Muscle layer of duodenum (tissue), 2 donors: Measurements from ENCODE around the gene SHC4.

Source experiments
- H3K27ac ChIP-seq: one replicate; pipeline ENCODE4 v1.7.0; 2013; ENCODE audit warnings: mild to moderate bottlenecking, low read length
- H3K27me3 ChIP-seq: one replicate; pipeline ENCODE4 v1.7.0; 2013; ENCODE audit warnings: low read depth, mild to moderate bottlenecking, control low read depth, low read length
- H3K36me3 ChIP-seq, 2 donors: one replicate each; pipeline ENCODE4 v1.7.0; 2013; ENCODE audit warnings: low read length in 2 of 2, control low read depth in 1 of 2, mild to moderate bottlenecking in 1 of 2; ENCODE audit not compliant: insufficient read depth in 2 of 2, control insufficient read depth in 1 of 2
- H3K4me1 ChIP-seq, 2 donors: one replicate each; pipeline ENCODE4 v1.7.0; 2013; ENCODE audit warnings: low read length in 2 of 2, mild to moderate bottlenecking in 2 of 2, control low read depth in 1 of 2, moderate library complexity in 1 of 2; ENCODE audit not compliant: insufficient read depth in 2 of 2, control insufficient read depth in 1 of 2
- H3K4me3 ChIP-seq, 2 donors: one replicate each; pipeline ENCODE4 v1.7.0; 2013; ENCODE audit warnings: low read length in 2 of 2, low read depth in 1 of 2, mild to moderate bottlenecking in 1 of 2
- H3K9me3 ChIP-seq, 2 donors: one replicate each; pipeline ENCODE4 v1.7.0; 2013; ENCODE audit warnings: low read length in 2 of 2, control low read depth in 1 of 2, mild to moderate bottlenecking in 1 of 2; ENCODE audit not compliant: control insufficient read depth in 1 of 2
- donor health status: healthy.

The SHC4 gene

GRCh38 chr15:48877630-48878595 is 85.8 kb downstream of the SHC4 start, which contains the start of gene EID1:
TSS of gene EID1 (plus strand) at chr15:48878134. CDS start at chr15:48878177, 43 bp downstream.
- H3K27ac ChIP-seq = peak within 1 kb of the TSS; percentile 90
- peaks cover 5 to 24% of the 10 kb centered on the region in 2 donors for H3K4me1 ChIP-seq
- no peaks in the 10 kb centered on the region for H3K9me3 ChIP-seq
- H3K36me3 ChIP-seq = no peaks in the 10 kb centered on the region
- H3K4me3 ChIP-seq = peak within 1 kb of the TSS; percentile 68 to 94
- H3K27me3 ChIP-seq = no peaks in the 10 kb centered on the region

- no peaks in the 10 kb centered on the region for H3K9me3 ChIP-seq
- no peak overlapping the region for H3K27ac ChIP-seq
- H3K4me3 ChIP-seq = no peak overlapping the region
- H3K36me3 ChIP-seq = no peaks in the 10 kb centered on the region
- peaks cover 5 to 24% of the 10 kb centered on the region in 2 donors for H3K4me1 ChIP-seq
- H3K27me3 ChIP-seq = no peaks in the 10 kb centered on the region
Observed at GRCh38 chr15:48876057-48876456, 87.7 kb downstream of the SHC4 start.

GRCh38 chr15:48875241-48875960 is 88.3 kb downstream of the SHC4 start:
- Histone ChIP-seq H3K9me3 (no peaks in the 10 kb centered on the region), H3K27ac (no peak overlapping the region), H3K36me3 (no peaks in the 10 kb centered on the region), H3K27me3 (no peaks in the 10 kb centered on the region), H3K4me1 (peaks cover 5 to 20% of the 10 kb centered on the region in 2 donors), H3K4me3 (no peak overlapping the region)

- Histone ChIP-seq H3K4me1 (no peaks in the 10 kb centered on the region), H3K4me3 (no peak overlapping the region), H3K27ac (no peak overlapping the region), H3K27me3 (no peaks in the 10 kb centered on the region), H3K9me3 (no peaks in the 10 kb centered on the region), H3K36me3 (no peaks in the 10 kb centered on the region)
Observed at GRCh38 chr15:48872632-48873031, 91.1 kb downstream of the SHC4 start.

- H3K36me3 ChIP-seq = no peaks in the 10 kb centered on the region
- no peaks in the 10 kb centered on the region for H3K27me3 ChIP-seq
- H3K4me3 ChIP-seq = no peak overlapping the region
- no peaks in the 10 kb centered on the region for H3K9me3 ChIP-seq
- no peaks in the 10 kb centered on the region for H3K4me1 ChIP-seq
- H3K27ac ChIP-seq = no peak overlapping the region
Observed at GRCh38 chr15:48871542-48871941, 92.2 kb downstream of the SHC4 start.

- no peaks in the 10 kb centered on the region for H3K4me1 ChIP-seq
- H3K27me3 ChIP-seq = no peaks in the 10 kb centered on the region
- H3K36me3 ChIP-seq = no peaks in the 10 kb centered on the region
Observed at GRCh38 chr15:48869966-48870365, 93.8 kb downstream of the SHC4 start.

GRCh38 chr15:48868536-48868935 is 95.2 kb downstream of the SHC4 start:
- Histone ChIP-seq H3K27ac (no peak overlapping the region), H3K4me1 (no peaks in the 10 kb centered on the region), H3K4me3 (no peak overlapping the region), H3K27me3 (no peaks in the 10 kb centered on the region), H3K9me3 (no peaks in the 10 kb centered on the region), H3K36me3 (no peaks in the 10 kb centered on the region)

More at GRCh38 chr15:48869966-48870365, 93.8 kb downstream of the SHC4 start:
- H3K27ac ChIP-seq = no peak overlapping the region
- H3K9me3 ChIP-seq = no peaks in the 10 kb centered on the region
- no peak overlapping the region for H3K4me3 ChIP-seq

GRCh38 chr15:48868023-48868422 is 95.7 kb downstream of the SHC4 start:
- no peaks in the 10 kb centered on the region for H3K4me1 ChIP-seq
- no peaks in the 10 kb centered on the region for H3K9me3 ChIP-seq
- no peaks in the 10 kb centered on the region for H3K27me3 ChIP-seq
- no peak overlapping the region for H3K27ac ChIP-seq
- H3K36me3 ChIP-seq = no peaks in the 10 kb centered on the region
- H3K4me3 ChIP-seq = no peak overlapping the region

- Histone ChIP-seq H3K4me3 (no peak overlapping the region), H3K27ac (no peak overlapping the region), H3K36me3 (no peaks in the 10 kb centered on the region), H3K27me3 (no peaks in the 10 kb centered on the region), H3K4me1 (no peaks in the 10 kb centered on the region), H3K9me3 (no peaks in the 10 kb centered on the region)
Observed at GRCh38 chr15:48866141-48866563, 97.6 kb downstream of the SHC4 start.

- H3K4me1 ChIP-seq = no peaks in the 10 kb centered on the region
- H3K36me3 ChIP-seq = no peaks in the 10 kb centered on the region
- H3K27ac ChIP-seq = no peak overlapping the region
- no peaks in the 10 kb centered on the region for H3K27me3 ChIP-seq
- H3K9me3 ChIP-seq = no peaks in the 10 kb centered on the region
- no peak overlapping the region for H3K4me3 ChIP-seq
Observed at GRCh38 chr15:48865370-48866079, 98.2 kb downstream of the SHC4 start.

- Histone ChIP-seq H3K27ac (no peak overlapping the region), H3K4me1 (no peaks in the 10 kb centered on the region), H3K4me3 (no peak overlapping the region), H3K9me3 (no peaks in the 10 kb centered on the region), H3K27me3 (no peaks in the 10 kb centered on the region), H3K36me3 (no peaks in the 10 kb centered on the region)
Observed at GRCh38 chr15:48862705-48863104, 101.0 kb downstream of the SHC4 start.
